ENCODE data around the gene ATL1. TPM values are rescaled to one million over a fixed set of nuclear protein-coding genes. Genes with fewer than 3 reads are reported as not detected.

Gene ATL1
- total RNA-seq, 6 experiments from 2014 or later, result 0.35 to 0.92 (median 0.48) TPM

GRCh38 chr14:50670196-50670865 lies 110.4 kb downstream of the ATL1 start:
- Mint-ChIP-seq H3K4me3 (no peak overlapping the region), H3K9me3 (no peaks in the 10 kb centered on the region), H3K4me1 (ENCODE audit: low read depth) (peaks cover 14% of the 10 kb centered on the region), H3K27ac (no peak overlapping the region), H3K36me3 (ENCODE audit: low read depth) (peaks cover 8% of the 10 kb centered on the region; the same call in 1 of the 2 replicates), H3K27me3 (ENCODE audit: insufficient read depth) (no peaks in the 10 kb centered on the region; the same call in 1 of the 2 replicates)
- peak; percentile 31 for DNase-seq
- TF ChIP-seq, protein P1, sequence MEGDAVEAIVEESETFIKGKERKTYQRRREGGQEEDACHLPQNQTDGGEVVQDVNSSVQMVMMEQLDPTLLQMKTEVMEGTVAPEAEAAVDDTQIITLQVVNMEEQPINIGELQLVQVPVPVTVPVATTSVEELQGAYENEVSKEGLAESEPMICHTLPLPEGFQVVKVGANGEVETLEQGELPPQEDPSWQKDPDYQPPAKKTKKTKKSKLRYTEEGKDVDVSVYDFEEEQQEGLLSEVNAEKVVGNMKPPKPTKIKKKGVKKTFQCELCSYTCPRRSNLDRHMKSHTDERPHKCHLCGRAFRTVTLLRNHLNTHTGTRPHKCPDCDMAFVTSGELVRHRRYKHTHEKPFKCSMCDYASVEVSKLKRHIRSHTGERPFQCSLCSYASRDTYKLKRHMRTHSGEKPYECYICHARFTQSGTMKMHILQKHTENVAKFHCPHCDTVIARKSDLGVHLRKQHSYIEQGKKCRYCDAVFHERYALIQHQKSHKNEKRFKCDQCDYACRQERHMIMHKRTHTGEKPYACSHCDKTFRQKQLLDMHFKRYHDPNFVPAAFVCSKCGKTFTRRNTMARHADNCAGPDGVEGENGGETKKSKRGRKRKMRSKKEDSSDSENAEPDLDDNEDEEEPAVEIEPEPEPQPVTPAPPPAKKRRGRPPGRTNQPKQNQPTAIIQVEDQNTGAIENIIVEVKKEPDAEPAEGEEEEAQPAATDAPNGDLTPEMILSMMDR (IDR thresholded peaks at IDR 0.05), result no peak

DNA sequence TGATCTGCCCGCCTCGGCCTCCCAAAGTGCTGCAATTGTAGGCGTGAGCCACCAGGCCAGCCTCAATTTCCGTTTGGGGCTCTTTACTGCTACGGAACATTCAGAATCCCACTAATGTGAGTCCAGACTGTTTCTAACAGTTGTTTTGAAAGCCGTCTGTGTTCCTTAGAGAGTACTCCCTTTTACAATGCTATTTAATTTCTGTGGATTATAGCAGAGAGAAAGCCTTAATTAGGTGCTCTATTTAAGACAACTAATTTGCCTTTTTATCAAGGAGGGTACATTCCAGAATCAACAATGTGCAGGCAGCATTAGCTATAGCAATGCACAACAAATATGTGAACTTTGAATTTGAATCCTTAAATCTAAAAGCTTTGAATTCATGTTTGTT lies 110.9 kb downstream of the ATL1 start:
- no peak overlapping the region for H3K4me3 Mint-ChIP-seq
- peaks cover 8% of the 10 kb centered on the region; the same call in 1 of the 2 replicates for H3K36me3 Mint-ChIP-seq (ENCODE audit: low read depth)

GRCh38 chr14:50675597-50675996 lies 115.7 kb downstream of the ATL1 start:
- DNase-seq, result no peak
- H3K4me1 Mint-ChIP-seq (ENCODE audit: low read depth), result peaks cover 52% of the 10 kb centered on the region
- peak overlapping the region; percentile 71 for H3K27ac Mint-ChIP-seq
- TF ChIP-seq, protein P1 (IDR thresholded peaks at IDR 0.05), result no peak
- H3K4me3 Mint-ChIP-seq, result peak overlapping the region; percentile 31
- peaks cover under 1% of the 10 kb centered on the region; the same call in 1 of the 2 replicates for H3K36me3 Mint-ChIP-seq (ENCODE audit: low read depth)
- no peaks in the 10 kb centered on the region for H3K9me3 Mint-ChIP-seq
- no peaks in the 10 kb centered on the region for H3K27me3 Mint-ChIP-seq (ENCODE audit: insufficient read depth)

More for the DNA sequence above, 110.9 kb downstream of the ATL1 start:
- Mint-ChIP-seq H3K4me1 (ENCODE audit: low read depth) (peaks cover 19% of the 10 kb centered on the region), H3K27ac (no peak overlapping the region), H3K9me3 (no peaks in the 10 kb centered on the region), H3K27me3 (ENCODE audit: insufficient read depth) (no peaks in the 10 kb centered on the region; the same call in 1 of the 2 replicates)
- TF ChIP-seq, protein P1 (IDR thresholded peaks at IDR 0.05), result no peak
- no peak for DNase-seq

DNA sequence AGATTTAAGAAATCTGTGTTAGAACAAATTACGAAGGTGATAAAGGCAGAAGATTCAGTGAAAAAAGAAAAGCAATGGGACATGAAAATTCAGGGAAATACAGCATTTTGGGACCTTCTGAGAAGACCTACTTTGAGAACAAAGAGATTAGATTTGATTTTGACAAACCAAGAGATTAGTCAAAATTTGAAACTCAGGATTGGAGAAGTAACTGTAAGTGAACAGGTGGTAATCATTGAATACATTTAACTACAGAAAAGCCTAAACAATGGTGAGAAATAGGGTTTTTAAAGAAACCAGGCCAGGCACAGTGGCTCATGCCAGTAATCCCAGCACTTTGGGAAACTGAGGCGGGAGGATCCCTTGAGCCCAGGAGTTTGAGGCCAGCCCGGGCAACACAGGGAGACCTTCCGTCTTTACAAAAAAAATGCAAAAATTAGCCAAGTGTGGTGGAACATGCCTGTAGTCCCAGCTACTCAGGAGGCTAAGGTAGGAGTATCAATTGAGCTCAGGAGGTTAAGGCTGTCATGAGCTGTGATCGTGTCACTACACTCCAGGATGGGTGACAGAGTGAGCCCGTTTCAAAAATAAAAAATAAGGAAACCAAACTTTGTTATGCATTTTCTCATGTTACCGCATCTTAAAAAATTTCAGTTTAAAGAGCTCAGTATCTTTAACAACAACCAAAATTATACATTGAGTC lies 117.0 kb downstream of the ATL1 start:
- Mint-ChIP-seq H3K27ac (peak overlapping the region; percentile 66), H3K27me3 (ENCODE audit: insufficient read depth) (no peaks in the 10 kb centered on the region), H3K4me3 (peak overlapping the region; percentile 74), H3K9me3 (no peaks in the 10 kb centered on the region), H3K36me3 (ENCODE audit: low read depth) (peaks cover 6% of the 10 kb centered on the region; the same call in 1 of the 2 replicates), H3K4me1 (ENCODE audit: low read depth) (peaks cover 52% of the 10 kb centered on the region)
- TF ChIP-seq, protein P1 (IDR thresholded peaks at IDR 0.05), result no peak
- DNase-seq, result no peak

DNA sequence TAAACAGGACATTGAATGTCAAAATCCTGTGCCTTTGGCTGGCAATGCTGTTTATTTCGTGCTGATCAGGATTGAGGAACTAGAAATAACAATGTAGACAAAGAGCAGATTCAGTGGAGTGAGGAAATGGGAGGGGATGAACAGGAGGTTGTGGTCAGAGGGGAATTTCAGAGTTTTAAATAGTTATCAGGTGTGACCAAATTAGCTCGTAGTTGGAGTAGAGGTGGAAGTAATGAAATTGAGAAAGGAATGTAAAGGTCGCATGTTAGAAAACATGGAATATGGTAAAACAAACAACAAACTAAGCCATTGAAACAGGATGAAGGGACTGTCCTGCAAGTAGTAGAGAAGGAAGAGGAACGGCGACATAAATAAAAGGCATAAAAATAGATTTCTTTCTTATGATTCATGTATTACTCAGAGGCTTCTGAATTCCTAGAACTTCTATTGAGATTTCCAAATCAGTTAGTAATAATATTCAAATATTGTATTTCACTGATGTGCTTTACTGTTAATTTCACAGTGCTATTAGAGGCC lies 117.7 kb downstream of the ATL1 start:
- no peaks in the 10 kb centered on the region for H3K27me3 Mint-ChIP-seq (ENCODE audit: insufficient read depth)
- H3K27ac Mint-ChIP-seq, result peak overlapping the region; percentile 77
- peaks cover 6% of the 10 kb centered on the region; the same call in 1 of the 2 replicates for H3K36me3 Mint-ChIP-seq (ENCODE audit: low read depth)
- peak; percentile 39 for DNase-seq
- no peaks in the 10 kb centered on the region for H3K9me3 Mint-ChIP-seq
- H3K4me3 Mint-ChIP-seq, result peak overlapping the region; percentile 74
- H3K4me1 Mint-ChIP-seq (ENCODE audit: low read depth), result peaks cover 52% of the 10 kb centered on the region
- TF ChIP-seq, protein P1 (IDR thresholded peaks at IDR 0.05), result no peak
